Stimulated activated CD4-positive, alpha-beta T cell treated with anti-CD3 and anti-CD28 coated beads, Interleukin-15, amount 100 ng/mL, for 24 hours (primary cell): Measurements from ENCODE around the gene CPTP.
A peak's percentile ranks its signal among the peaks of the same experiment; 100 is the strongest.

ENCODE experiments used
- DNase-seq: peaks from one replicate; pipeline ENCODE4 v3.0.0-alpha.2; 2020

The CPTP gene

GRCh38 chr1:1292851-1293250 is 31.8 kb upstream of the CPTP start:
- no peak for DNase-seq

- no peak for DNase-seq
These were observed 31.0 kb upstream of the CPTP start for GRCh38 chr1:1293263-1294249.

DNA sequence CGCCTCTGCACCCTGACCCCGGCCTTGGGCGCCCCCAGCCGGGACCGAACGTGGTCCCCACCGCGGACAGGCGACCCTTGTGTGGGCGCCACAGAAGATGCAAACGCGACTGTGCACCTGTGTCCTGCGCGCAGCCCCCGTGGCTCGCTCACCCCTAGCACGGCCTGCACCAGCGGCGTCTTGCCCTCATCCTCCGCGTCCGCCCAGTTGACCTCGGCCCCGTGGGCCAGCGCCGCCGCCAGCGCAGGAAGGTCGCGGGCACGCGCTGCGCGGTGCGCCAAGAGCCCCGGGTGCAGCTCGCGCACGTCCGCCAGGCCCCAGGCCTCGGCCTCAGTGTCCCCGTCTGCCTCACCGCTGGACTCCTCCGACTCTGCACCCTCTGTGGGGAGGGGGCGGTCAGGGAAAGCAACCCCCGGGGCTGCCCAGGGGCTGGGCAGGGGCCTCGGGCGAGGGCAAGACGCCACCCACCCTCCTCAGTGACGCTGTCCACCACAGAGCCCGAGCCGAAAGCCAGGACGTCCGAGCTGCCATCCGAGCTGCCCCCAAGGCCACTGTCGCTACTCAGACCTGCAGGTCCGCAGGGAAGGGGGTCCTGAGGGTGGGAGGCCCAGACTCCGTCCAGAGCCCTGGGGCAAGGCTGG is 30.2 kb upstream of the CPTP start:
- DNase-seq: no peak

- no peak for DNase-seq
These were observed 29.3 kb upstream of the CPTP start for GRCh38 chr1:1295154-1295923.

- no peak for DNase-seq
These were observed 28.2 kb upstream of the CPTP start for GRCh38 chr1:1296070-1297061.

DNA sequence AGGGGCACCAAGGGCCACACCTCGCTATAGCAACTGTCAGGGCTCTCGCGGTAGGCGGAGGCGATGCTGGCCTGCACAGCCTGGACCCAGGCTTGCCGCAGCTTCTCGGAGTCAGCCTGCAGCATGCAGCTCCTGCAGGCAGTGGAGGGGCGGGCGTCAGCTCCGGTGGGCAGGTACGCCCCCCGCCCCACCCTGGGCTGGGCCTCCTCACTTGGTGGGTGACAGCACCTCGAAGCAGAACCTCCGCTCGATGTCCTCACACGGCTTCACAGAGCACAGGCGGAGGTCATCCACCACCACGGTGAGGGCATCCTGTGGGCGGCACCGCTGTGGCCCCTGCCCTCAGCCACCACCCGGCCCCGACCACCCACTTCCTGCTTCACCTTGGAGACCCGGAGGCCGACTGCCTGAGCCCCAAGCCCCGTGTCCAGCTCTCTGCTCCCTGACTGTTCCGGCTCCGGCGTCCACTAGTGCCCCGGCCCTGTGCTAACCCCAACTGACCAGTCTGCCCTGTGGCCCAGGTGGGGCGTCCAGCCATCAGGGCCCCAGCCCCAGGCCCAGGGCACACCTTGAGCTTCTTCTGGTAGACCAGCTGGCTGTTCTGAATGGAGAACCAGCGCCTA is 26.7 kb upstream of the CPTP start:
- no peak for DNase-seq

DNA sequence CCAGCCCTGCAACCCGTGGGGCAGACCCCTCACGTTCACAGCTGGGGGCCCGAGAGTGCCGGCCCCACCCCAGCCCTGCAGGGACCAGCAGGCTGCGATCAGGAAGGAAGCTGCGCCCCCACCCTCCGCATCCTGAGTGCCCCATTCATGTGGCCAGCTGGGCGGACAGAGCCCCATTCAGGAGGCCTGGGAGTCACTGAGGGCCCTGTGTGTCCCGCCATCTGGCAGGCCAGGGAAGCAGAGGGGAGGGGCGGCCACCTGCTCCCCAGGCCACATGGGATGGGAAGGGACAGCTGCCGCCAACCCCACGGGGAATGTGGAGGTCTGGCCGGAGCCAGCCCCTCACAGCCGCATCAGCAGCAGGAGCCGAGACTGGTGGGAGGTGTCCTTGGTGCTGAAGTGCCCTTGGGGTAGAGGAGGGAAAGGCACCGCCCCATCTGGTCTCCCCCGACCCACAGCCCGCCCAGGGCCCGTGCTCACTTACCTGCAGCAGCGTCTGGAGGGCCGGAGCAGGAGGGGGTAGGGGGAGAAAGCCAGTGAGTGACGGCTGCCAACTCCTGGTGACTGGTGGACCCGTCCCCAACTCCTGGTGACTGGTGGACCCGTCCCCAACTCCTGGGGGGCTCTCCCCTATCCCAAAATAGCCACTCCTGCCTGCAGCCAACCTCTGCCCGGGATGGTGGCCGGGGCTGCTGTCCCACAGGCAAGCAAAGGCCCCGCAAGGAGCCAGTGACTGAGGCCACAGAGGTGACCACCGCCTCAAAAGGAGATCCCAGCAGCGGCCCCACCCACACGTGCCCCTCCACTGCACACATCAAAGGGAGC is 25.5 kb upstream of the CPTP start:
- no peak for DNase-seq

DNA sequence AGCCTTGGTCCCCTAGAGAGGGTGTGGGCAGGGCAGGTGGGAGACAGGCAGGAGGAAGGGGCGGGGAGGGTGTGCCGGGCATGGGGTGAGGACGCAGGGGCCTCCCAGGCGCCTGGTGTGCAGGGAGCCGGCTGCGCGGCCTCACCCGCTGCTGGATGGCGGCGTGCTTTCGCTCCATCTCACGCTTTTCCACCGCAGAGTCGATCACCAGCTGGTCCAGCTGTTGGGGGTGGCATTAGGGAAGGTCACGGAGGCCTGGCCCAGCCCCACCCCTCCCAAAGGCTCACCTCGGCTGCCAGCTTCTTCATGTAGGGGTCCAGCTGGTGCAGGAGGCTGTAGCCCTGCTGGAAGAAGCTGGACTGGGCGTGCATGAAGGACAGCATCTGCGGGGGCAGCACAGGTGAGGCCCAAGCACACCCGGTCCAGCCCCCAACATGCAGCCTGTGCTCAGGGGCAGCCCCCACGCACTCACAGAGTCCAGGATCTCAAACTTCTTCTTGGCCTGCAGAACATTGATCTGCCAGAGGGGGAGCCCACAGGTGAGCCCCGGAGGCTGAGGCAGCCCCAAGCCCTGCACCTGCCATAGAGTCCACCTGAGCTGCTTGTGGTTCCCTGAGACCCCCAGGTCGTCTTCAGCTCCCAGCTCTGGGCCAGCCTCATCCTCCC is 24.8 kb upstream of the CPTP start:
- DNase-seq: peak; percentile 32

- DNase-seq: no peak
These were observed 24.3 kb upstream of the CPTP start for GRCh38 chr1:1300352-1300739.

DNA sequence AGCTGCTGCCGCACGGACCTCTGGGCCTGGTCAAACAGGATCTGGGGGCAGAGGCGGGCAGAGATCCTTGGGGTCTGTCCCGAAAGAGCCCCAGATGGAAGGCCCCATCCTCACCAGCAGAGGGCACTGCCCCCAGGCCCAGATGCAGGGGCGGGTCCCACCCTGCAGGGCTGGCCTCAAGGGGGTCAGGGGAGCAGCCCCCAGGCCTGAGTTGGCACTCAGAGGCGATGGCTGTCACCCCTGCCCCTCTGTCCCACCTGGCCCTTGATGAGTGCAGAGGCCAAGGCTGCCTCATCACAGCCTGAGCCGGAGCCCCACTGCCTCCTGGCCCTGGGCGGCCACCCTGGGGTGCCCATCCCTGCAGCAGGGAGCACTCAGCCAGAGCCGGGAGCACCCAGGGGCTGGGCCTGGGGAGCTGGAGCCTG is 22.6 kb upstream of the CPTP start:
- DNase-seq: no peak

DNA sequence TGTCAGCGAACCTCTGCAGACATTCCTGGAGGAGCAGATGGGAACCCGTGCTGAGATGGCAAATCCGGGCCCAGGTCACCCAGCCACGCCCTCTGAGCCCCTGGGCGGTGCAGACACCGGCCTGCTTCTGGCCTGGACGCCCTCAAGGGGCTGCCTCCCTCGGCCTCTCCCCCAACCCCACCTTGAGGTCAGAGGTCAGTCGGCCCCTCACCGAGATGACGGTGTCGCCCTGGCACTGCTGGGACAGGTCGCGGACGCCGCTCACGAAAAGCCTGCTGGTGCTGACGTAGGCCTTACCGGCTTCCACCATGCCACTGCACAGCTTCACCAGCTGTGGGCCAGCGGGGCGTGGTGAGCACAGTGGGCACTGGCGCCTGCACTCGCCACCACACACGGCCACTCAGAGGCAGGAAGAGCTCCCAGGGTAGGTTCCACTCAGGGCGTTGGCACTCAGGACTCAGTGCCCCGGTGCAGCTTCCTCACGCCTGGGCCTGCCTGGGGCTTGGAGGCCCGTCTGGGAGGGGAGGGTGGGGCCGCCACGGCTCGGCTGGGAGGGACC is 21.6 kb upstream of the CPTP start:
- DNase-seq: no peak

- DNase-seq: no peak
These were observed 20.9 kb upstream of the CPTP start for GRCh38 chr1:1303736-1304135.

- no peak for DNase-seq
These were observed 20.0 kb upstream of the CPTP start for GRCh38 chr1:1304331-1305299.

- DNase-seq: peak; percentile 76
These were observed 19.1 kb upstream of the CPTP start for GRCh38 chr1:1305300-1306069.

- DNase-seq: no peak
These were observed 18.4 kb upstream of the CPTP start for GRCh38 chr1:1306070-1306660.

DNA sequence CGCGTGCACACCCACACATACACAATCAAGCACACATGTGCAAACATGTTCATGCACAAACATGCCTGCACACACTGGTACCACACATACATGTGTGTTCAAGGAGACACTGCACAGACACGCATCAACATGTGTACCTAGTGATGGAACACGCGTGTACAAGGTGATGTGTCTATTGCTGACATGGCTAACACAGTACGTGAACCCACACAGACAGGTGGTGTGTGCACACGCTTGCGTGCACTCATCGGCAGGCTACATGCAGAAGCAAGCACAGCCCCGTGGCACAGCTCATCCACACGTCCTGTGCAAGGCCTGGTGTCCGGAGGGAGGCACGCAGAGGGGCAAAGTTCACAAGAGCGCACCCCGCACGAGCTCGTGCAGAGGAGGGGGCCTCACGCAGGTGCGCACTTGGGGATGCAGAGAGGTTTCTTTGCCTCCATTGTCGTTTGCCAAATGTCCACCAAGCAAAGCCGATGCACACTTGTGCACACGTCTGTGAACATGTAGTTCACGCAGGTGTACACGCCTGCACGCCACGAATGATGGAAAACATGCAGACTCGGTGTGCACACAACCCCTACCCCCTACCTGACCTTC is 17.8 kb upstream of the CPTP start:
- no peak for DNase-seq
